HepG2 (cell line): ENCODE results near the gene CTDSP1. TPM values are rescaled to one million over a fixed set of nuclear protein-coding genes. Genes with fewer than 3 reads are reported as not detected.

Source experiments
- DMTF1 ChIP-seq: sonication (generic); formaldehyde crosslinking; IDR thresholded peaks from 2 replicates; pipeline ENCODE4 v1.4.0; 2020; ENCODE audit warnings: mild to moderate bottlenecking, missing genetic modification reagents
- FOXJ3 ChIP-seq: sonication (generic); formaldehyde crosslinking; IDR thresholded peaks from 2 replicates; pipeline ENCODE4 v1.4.0; 2020; ENCODE audit warnings: missing genetic modification reagents, mild to moderate bottlenecking, borderline replicate concordance
- HNRNPK ChIP-seq: fragments of 200-400 bp; formaldehyde crosslinking; IDR thresholded peaks from 2 replicates; pipeline ENCODE4 v1.6.1; 2018; ENCODE audit warnings: low read length, low read depth, moderate library complexity, mild to moderate bottlenecking; ENCODE audit not compliant: poor library complexity, severe bottlenecking
- MED8 ChIP-seq: sonication (generic); formaldehyde crosslinking; IDR thresholded peaks from 2 replicates; pipeline ENCODE4 v1.8.1; 2023; ENCODE audit warnings: mild to moderate bottlenecking, missing genetic modification reagents; ENCODE audit not compliant: insufficient replicate concordance
- NR1H2 ChIP-seq: sonication (generic); formaldehyde crosslinking; IDR thresholded peaks from 2 replicates; pipeline ENCODE4 v1.8.1; 2022; ENCODE audit warnings: low read depth, missing genetic modification reagents, borderline replicate concordance
- NRL ChIP-seq: sonication (generic); formaldehyde crosslinking; IDR thresholded peaks from 2 replicates; pipeline ENCODE4 v1.5.0; 2020; ENCODE audit warnings: missing genetic modification reagents, mild to moderate bottlenecking, moderate library complexity, borderline replicate concordance
- POLR2G ChIP-seq: fragments of 200-400 bp; formaldehyde crosslinking; IDR thresholded peaks from 2 replicates; pipeline ENCODE4 v1.6.1; 2018; ENCODE audit warnings: mild to moderate bottlenecking, low read depth, low read length, moderate library complexity
- RBM22 ChIP-seq: fragments of 200-400 bp; formaldehyde crosslinking; optimal IDR thresholded peaks from 2 replicates; pipeline ENCODE3; 2017; ENCODE audit warnings: mild to moderate bottlenecking, low read length, moderate library complexity
- SMYD3 ChIP-seq: sonication (generic); formaldehyde crosslinking; IDR thresholded peaks from 2 replicates; pipeline ENCODE4 v1.8.1; 2023; ENCODE audit warnings: mild to moderate bottlenecking, missing genetic modification reagents
- SNAI1 ChIP-seq: sonication (generic); formaldehyde crosslinking; IDR thresholded peaks from 2 replicates; pipeline ENCODE4 v1.5.0; 2020; ENCODE audit warnings: mild to moderate bottlenecking, missing genetic modification reagents, borderline replicate concordance
- SRSF1 ChIP-seq: fragments of 200-400 bp; formaldehyde crosslinking; optimal IDR thresholded peaks from 2 replicates; pipeline ENCODE3; 2017; ENCODE audit warnings: mild to moderate bottlenecking, low read depth, low read length, moderate library complexity
- ZFP37 ChIP-seq: sonication (generic); formaldehyde crosslinking; IDR thresholded peaks from 2 replicates; pipeline ENCODE4 v1.4.0; 2020; ENCODE audit warnings: missing genetic modification reagents, borderline replicate concordance
- ZMYM4 ChIP-seq: sonication (generic); formaldehyde crosslinking; IDR thresholded peaks from 2 replicates; pipeline ENCODE4 v1.8.1; 2023; ENCODE audit warnings: mild to moderate bottlenecking, missing genetic modification reagents
- ZNF10 ChIP-seq: sonication (generic); formaldehyde crosslinking; IDR thresholded peaks from 2 replicates; pipeline ENCODE4 v1.4.0; 2020; ENCODE audit warnings: mild to moderate bottlenecking, low read depth, missing genetic modification reagents, borderline replicate concordance
- ZNF138 ChIP-seq: sonication (generic); formaldehyde crosslinking; IDR thresholded peaks from 2 replicates; pipeline ENCODE4 v1.5.0; 2020; ENCODE audit warnings: mild to moderate bottlenecking, low read depth, missing genetic modification reagents
- ZNF225 ChIP-seq: sonication (generic); formaldehyde crosslinking; IDR thresholded peaks from 2 replicates; pipeline ENCODE4 v1.4.0; 2020; ENCODE audit warnings: mild to moderate bottlenecking, missing genetic modification reagents
- ZNF264 ChIP-seq: sonication (generic); formaldehyde crosslinking; IDR thresholded peaks from 2 replicates; pipeline ENCODE4 v1.4.0; 2020; ENCODE audit warnings: missing genetic modification reagents
- ZNF296 ChIP-seq: sonication (generic); formaldehyde crosslinking; conservative IDR thresholded peaks from 2 replicates; pipeline ENCODE4 v1.5.0; 2020; ENCODE audit warnings: mild to moderate bottlenecking, missing genetic modification reagents
- ZNF333 ChIP-seq: sonication (generic); formaldehyde crosslinking; IDR thresholded peaks from 2 replicates; pipeline ENCODE4 v1.4.0; 2020; ENCODE audit warnings: mild to moderate bottlenecking, missing genetic modification reagents, borderline replicate concordance
- ZNF563 ChIP-seq: sonication (generic); formaldehyde crosslinking; IDR thresholded peaks from 2 replicates; pipeline ENCODE4 v1.8.0; 2022; ENCODE audit warnings: mild to moderate bottlenecking, moderate library complexity, missing genetic modification reagents
- ZNF564 ChIP-seq: sonication (generic); formaldehyde crosslinking; IDR thresholded peaks from 2 replicates; pipeline ENCODE4 v1.8.1; 2023; ENCODE audit warnings: mild to moderate bottlenecking, missing genetic modification reagents
- ZNF570 ChIP-seq: sonication (generic); formaldehyde crosslinking; IDR thresholded peaks from 2 replicates; pipeline ENCODE4 v1.4.0; 2020; ENCODE audit warnings: mild to moderate bottlenecking, missing genetic modification reagents, borderline replicate concordance
- ZNF580 ChIP-seq: IDR thresholded peaks from 2 replicates; pipeline ENCODE4 v1.6.1; 2016; ENCODE audit warnings: low read depth, borderline replicate concordance
- ZNF607 ChIP-seq: sonication (generic); formaldehyde crosslinking; IDR thresholded peaks from 2 replicates; pipeline ENCODE4 v1.5.1; 2020; ENCODE audit warnings: missing genetic modification reagents, mild to moderate bottlenecking, borderline replicate concordance
- ZNF737 ChIP-seq: sonication (generic); formaldehyde crosslinking; IDR thresholded peaks from 2 replicates; pipeline ENCODE4 v1.5.0; 2020; ENCODE audit warnings: missing genetic modification reagents, mild to moderate bottlenecking, borderline replicate concordance
- ZNF761 ChIP-seq: sonication (generic); formaldehyde crosslinking; conservative IDR thresholded peaks from 2 replicates; pipeline ENCODE4 v1.4.0; 2020; ENCODE audit warnings: mild to moderate bottlenecking, missing genetic modification reagents
- ZNF775 ChIP-seq: sonication (generic); formaldehyde crosslinking; IDR thresholded peaks from 2 replicates; pipeline ENCODE4 v1.4.0; 2020; ENCODE audit warnings: missing genetic modification reagents, mild to moderate bottlenecking, moderate library complexity, borderline replicate concordance
- polyA plus RNA-seq, 8 experiments: library from polyadenylated mRNA; depleted of rRNA in 3 of 8; stranded (reverse) in 7 of 8; unstranded in 1 of 8; fragments of >200 nt; fragmentation: Illumina TruSeq in 4 of 8; extraction: Trizol in 4 of 8; gene quantifications; 2 replicates each; pipeline versions ENCODE4 v1.2.1 to v1.2.3, GENCODE V29; 2011 to 2016; ENCODE audit warnings: low read depth in 4 of 8, missing spikeins in 1 of 8, mixed read lengths in 1 of 8; ENCODE audit not compliant: insufficient read depth in 1 of 8
- total RNA-seq, 5 experiments: library from RNA; depleted of rRNA; stranded (reverse); fragments of >200 nt; fragmentation: Illumina TruSeq; extraction: Trizol; gene quantifications; 2 replicates each; pipeline ENCODE4 v1.2.3, GENCODE V29; 2016; ENCODE audit warnings: low read depth in 1 of 5

Gene CTDSP1
- total and polyA plus RNA-seq, 2 of the 13 experiments (the other 11 are each of a cell fraction or from before 2014, with no cell fraction given): 91.0 to 268 TPM

DNA sequence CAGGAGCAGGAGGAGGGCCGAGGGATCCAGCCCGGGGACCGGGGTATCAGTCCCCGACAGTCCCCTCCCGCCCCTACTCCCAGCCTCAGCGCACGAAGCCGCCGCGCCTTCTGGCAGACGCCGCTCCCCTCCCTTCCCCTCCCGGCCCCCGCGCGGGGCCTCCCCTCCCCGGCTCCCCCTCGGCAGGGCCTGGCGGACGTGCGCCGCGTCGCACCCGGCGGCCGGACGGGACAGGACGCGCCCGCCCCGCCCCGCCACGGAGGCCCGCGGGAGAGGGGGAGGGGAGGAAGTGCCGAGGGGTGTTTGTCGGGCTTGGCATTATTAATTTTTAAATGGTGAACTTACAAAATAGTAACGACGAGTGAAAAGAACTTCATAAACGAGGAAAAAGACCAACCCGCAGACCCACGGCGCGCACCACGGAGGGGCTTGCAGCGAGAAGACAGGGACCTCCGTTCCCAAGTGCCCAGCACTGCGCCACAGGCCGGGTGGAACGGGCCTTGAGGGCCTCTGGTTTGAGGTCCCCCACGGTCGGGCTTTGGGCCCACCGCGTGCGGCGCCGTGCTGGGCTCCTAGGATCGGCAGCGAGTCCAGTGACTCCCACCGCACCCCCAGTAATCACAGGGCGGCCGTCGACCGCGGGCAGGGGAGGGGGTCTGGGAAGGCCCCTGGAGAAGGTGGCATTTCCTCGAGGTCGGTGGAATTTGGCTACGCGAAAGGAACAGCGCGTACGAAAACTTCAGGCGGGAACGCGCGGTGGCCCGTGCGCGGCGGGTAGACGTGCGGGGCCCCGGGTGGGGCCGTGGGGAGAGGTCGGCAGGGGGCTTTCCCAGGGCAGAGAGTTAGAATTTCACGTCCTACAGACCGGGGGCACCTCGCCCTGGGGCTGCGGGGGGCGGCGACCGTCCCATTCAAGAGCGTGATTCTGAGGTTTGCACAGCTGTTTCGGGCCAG, 954 bp upstream of the CTDSP1 start (continued):
- TF ChIP-seq NR1H2 (CRISPR knock-in tag) (no peak), ZNF607 (0 out of 2 replicates have a peak, but pooled peaks have one; percentile 4), ZNF138 (CRISPR knock-in tag) (peak; percentile 15), ZMYM4 (peak; percentile 33), SMYD3 (CRISPR knock-in tag) (no peak; the same call in 1 of the 2 replicates), POLR2G (peak; percentile 60), DMTF1 (0 out of 2 replicates have a peak, but pooled peaks have one; percentile 11), ZNF580 (CRISPR knock-in tag) (0 out of 2 replicates have a peak, but pooled peaks have one; percentile 7), ZNF264 (CRISPR knock-in tag) (peak; percentile 2; the same call in 1 of the 2 replicates), ZNF333 (CRISPR knock-in tag) (peak; percentile 25), HNRNPK (peak; percentile 87), NRL (peak; percentile 61; the same call in 1 of the 2 replicates), SNAI1 (CRISPR knock-in tag) (peak; percentile 67; the same call in 1 of the 2 replicates), ZNF761 (CRISPR knock-in tag) (0 out of 2 replicates have a peak, but pooled peaks have one; percentile 8), SRSF1 (peak; percentile 43), ZNF225 (CRISPR knock-in tag) (no peak), ZFP37 (CRISPR knock-in tag) (no peak), ZNF737 (CRISPR knock-in tag) (no peak), ZNF563 (CRISPR knock-in tag) (peak; percentile 41), RBM22 (peak; percentile 74), ZNF296 (0 out of 2 replicates have a peak, but pooled peaks have one; percentile 39), FOXJ3 (0 out of 2 replicates have a peak, but pooled peaks have one; percentile 52), ZNF10 (no peak), ZNF564 (CRISPR knock-in tag) (peak; percentile 38), MED8 (peak; percentile 59), ZNF775 (CRISPR knock-in tag) (0 out of 2 replicates have a peak, but pooled peaks have one; percentile 30), ZNF570 (CRISPR knock-in tag) (0 out of 2 replicates have a peak, but pooled peaks have one; percentile 16)
